K562 (cell line): ENCODE measurements around the gene PAPSS2. TPM values are rescaled to one million over a fixed set of nuclear protein-coding genes. Genes with fewer than 3 reads are reported as not detected.

Experiments used
- ATAC-seq: fragments of 200-7000 bp; cut with Tn5 transposase; 3 replicates; pipeline ENCODE4 v1.9.1; 2020; ENCODE audit warnings: moderate library complexity
- BruUV-seq: library from RNA; stranded (reverse); fragments of 400-500 nt; replicated peaks from 2 replicates; lab custom pipeline; 2021; lab: Mats Ljungman, UMichigan
- CTCF ChIA-PET: fragments of 300-600 bp; formaldehyde crosslinking; extraction: SDS; loops from one replicate; lab custom pipeline; 2021; ENCODE audit warnings: low intra/inter-chr PET ratio; lab: Yijun Ruan, JAX
- POLR2A ChIA-PET: fragments of 300-600, 350-650 bp; sonication (Branson Sonifier 250); formaldehyde crosslinking; extraction: SDS; loops from one replicate; lab custom pipeline; 2021; ENCODE audit warnings: antibody characterized with exemption, inconsistent platforms; lab: Yijun Ruan, JAX
- DNase-seq, 4 experiments: peaks; one replicate each; pipeline versions ENCODE4 v3.0.0 to v3.0.0-alpha.2; 2011 to 2018; ENCODE audit warnings: low spot score in 3 of 4, mixed read lengths in 3 of 4; ENCODE audit errors: extremely low read depth in 1 of 4
- FAIRE-seq: peaks from 2 replicates; lab custom pipeline; 2011; peaks lifted over from hg19 to GRCh38; lab: Jason Lieb, UNC
- H2AFZ ChIP-seq: 2 replicates; pipeline ENCODE4 v1.6.0; 2011; ENCODE audit warnings: low read depth, low read length, control low read depth, inconsistent platforms
- H3K27ac ChIP-seq: fragments of 200-600 bp; 3 replicates; pipeline ENCODE4 v1.8.0; 2011; ENCODE audit warnings: low read depth, mild to moderate bottlenecking, control low read depth, inconsistent platforms, low read length, moderate library complexity, mixed read lengths; ENCODE audit errors: extremely low read depth
- H3K27me3 ChIP-seq, 2 experiments: fragments of 300-600 bp in 1 of 2; 2 replicates in 1 of 2; 3 replicates in 1 of 2; pipeline versions ENCODE4 v1.6.0 to v1.8.0; 2011; ENCODE audit warnings: inconsistent platforms in 2 of 2, low read length in 2 of 2, mild to moderate bottlenecking in 1 of 2, mixed read lengths in 1 of 2, moderate library complexity in 1 of 2; ENCODE audit not compliant: control insufficient read depth in 2 of 2, insufficient read depth in 2 of 2
- H3K36me3 ChIP-seq: fragments of 300-600 bp; 3 replicates; pipeline ENCODE4 v1.8.0; 2011; ENCODE audit warnings: mild to moderate bottlenecking, low read length, inconsistent platforms; ENCODE audit not compliant: control insufficient read depth, insufficient read depth
- H3K4me1 ChIP-seq, 2 experiments: fragments of 200-600 bp in 1 of 2; replicated peaks in 1 of 2; 2 replicates in 1 of 2; 3 replicates in 1 of 2; pipeline versions ENCODE4 v1.5.1 to v1.8.0; 2011; ENCODE audit warnings: inconsistent platforms in 2 of 2, low read length in 2 of 2, mild to moderate bottlenecking in 1 of 2, mixed read lengths in 1 of 2, moderate library complexity in 1 of 2; ENCODE audit not compliant: control insufficient read depth in 2 of 2, insufficient read depth in 2 of 2
- H3K4me2 ChIP-seq: 2 replicates; pipeline ENCODE4 v1.6.1; 2011; ENCODE audit warnings: low read length, control low read depth, inconsistent platforms, mixed read lengths; ENCODE audit not compliant: insufficient read depth
- H3K4me3 ChIP-seq: fragments of 200-600 bp; sonication (generic), shearing (Covaris generic); 2 replicates; pipeline ENCODE4 v1.5.1; 2016; ENCODE audit warnings: control low read depth, inconsistent platforms
- H3K79me2 ChIP-seq: fragments of 200-600 bp; 3 replicates; pipeline ENCODE4 v1.8.0; 2011; ENCODE audit warnings: low read length, inconsistent platforms; ENCODE audit not compliant: control insufficient read depth, insufficient read depth
- H3K9ac ChIP-seq, 2 experiments: 2 replicates each; pipeline versions ENCODE4 v1.6.0 to v1.6.1; 2011; ENCODE audit warnings: low read depth in 2 of 2, low read length in 2 of 2, control low read depth in 1 of 2, inconsistent platforms in 1 of 2, mild to moderate bottlenecking in 1 of 2, mixed read lengths in 1 of 2; ENCODE audit not compliant: insufficient read depth in 1 of 2
- H3K9me1 ChIP-seq: one replicate; pipeline ENCODE4 v1.6.0; 2011; ENCODE audit warnings: inconsistent platforms, mild to moderate bottlenecking, low read length, moderate library complexity; ENCODE audit not compliant: control insufficient read depth, insufficient read depth
- H3K9me3 ChIP-seq: replicated peaks from 2 replicates; pipeline ENCODE4 v1.5.1; 2011; ENCODE audit warnings: low read depth, low read length, inconsistent platforms; ENCODE audit not compliant: control insufficient read depth, insufficient read depth
- H4K20me1 ChIP-seq: replicated peaks from 2 replicates; pipeline ENCODE4 v1.6.1; 2011; ENCODE audit warnings: low read length, inconsistent platforms, mixed read lengths; ENCODE audit not compliant: control insufficient read depth, insufficient read depth
- CBX1 ChIP-seq: sonication (generic); IDR thresholded peaks from 2 replicates; pipeline ENCODE4 v1.6.1; 2016; ENCODE audit warnings: antibody characterized with exemption, low read depth, mild to moderate bottlenecking
- CEBPG ChIP-seq, 3 experiments: fragments of 200-800 bp in 1 of 3; sonication (Bioruptor generic) in 1 of 3; sonication (generic) in 1 of 3; formaldehyde crosslinking in 1 of 3; IDR thresholded peaks in 2 of 3; conservative IDR thresholded peaks in 1 of 3; 2 replicates each; pipeline versions ENCODE4 v1.6.1 to v1.8.0; 2016 to 2022; ENCODE audit warnings: missing compliant biosample characterization in 2 of 3, missing genetic modification characterization in 2 of 3, mild to moderate bottlenecking in 1 of 3, missing genetic modification reagents in 1 of 3
- FOXJ2 ChIP-seq: fragments of 200-800 bp; sonication (Bioruptor generic); IDR thresholded peaks from 2 replicates; pipeline ENCODE4 v1.6.1; 2016; ENCODE audit warnings: missing genetic modification characterization, missing compliant biosample characterization
- MEIS2 ChIP-seq: fragments of 450-650 bp; IDR thresholded peaks from 2 replicates; pipeline ENCODE4 v1.6.1; 2014; ENCODE audit warnings: mild to moderate bottlenecking; ENCODE audit not compliant: partially characterized antibody
- PATZ1 ChIP-seq: fragments of 250-450 bp; sonication (Bioruptor Pico); IDR thresholded peaks from 2 replicates; pipeline ENCODE4 v1.5.0; 2020; ENCODE audit warnings: mild to moderate bottlenecking, borderline replicate concordance
- SLC30A9 ChIP-seq: fragments of 250-450 bp; sonication (Bioruptor Pico); IDR thresholded peaks from 2 replicates; pipeline ENCODE4 v1.8.0; 2022; ENCODE audit warnings: mild to moderate bottlenecking, moderate library complexity
- WGBS: fragments of 100-300 bp; shearing (Covaris generic); methylation state at CpG from one replicate; pipeline ENCODE4 v1.1.6; 2016; ENCODE audit warnings: low coverage, mixed read lengths; ENCODE audit not compliant: insufficient coverage; ENCODE audit errors: missing lambda C conversion rate; 5-methylcytosine and 5-hydroxymethylcytosine counted together
- in situ Hi-C: fragments of 300-500 bp; cut with MboI; formaldehyde crosslinking; loops from 4 replicates; pipeline ENCODE4 v1.15.0; 2018; ENCODE audit warnings: inconsistent platforms, mixed read lengths
- intact Hi-C: fragments of 100-400 bp; cut with micrococcal nuclease; formaldehyde crosslinking; loops from 2 replicates; pipeline ENCODE4 v1.14.2; 2022
- polyA plus RNA-seq, 8 experiments: library from polyadenylated mRNA; depleted of rRNA in 4 of 8; stranded (reverse) in 5 of 8; unstranded in 3 of 8; fragments of >200 nt; fragmentation: Nextera tagmentation in 2 of 8; fragmentation: Illumina TruSeq in 1 of 8; extraction: Ambion mirVana in 2 of 8; extraction: Trizol in 1 of 8; gene quantifications; 2 replicates each; pipeline versions ENCODE4 v1.2.1 to v1.2.3, GENCODE V29; 2011 to 2014; ENCODE audit warnings: inconsistent platforms in 1 of 8, missing spikeins in 1 of 8
- total RNA-seq, 7 experiments: library from RNA; depleted of rRNA in 6 of 7; stranded (reverse); fragments of >200 nt in 6 of 7; fragmentation: Illumina TruSeq in 2 of 7; extraction: Trizol in 2 of 7; gene quantifications; 2 replicates each; pipeline versions ENCODE4 v1.2.1 to v1.2.3, GENCODE V29; 2011 to 2021; ENCODE audit warnings: low replicate concordance in 1 of 7

PAPSS2 gene
- total and polyA plus RNA-seq, 9 of the 15 experiments (the other 6 are each of a cell fraction or from before 2014, with no cell fraction given), result 0.01 to 0.29 TPM; not detected in 7

- no peak overlapping the region for H2AFZ ChIP-seq
- no peaks in the 10 kb centered on the region for H3K79me2 ChIP-seq
- ATAC-seq (no peak), FAIRE-seq (no peak), DNase-seq (no peak)
- H3K4me3 ChIP-seq, result no peak overlapping the region
- intact Hi-C loops, result loop anchor here (10.0 kb wide), 1 partner anchor 205 kb away; no protein-coding TSS in a partner anchor
- CTCF ChIA-PET, result no interaction called here
- peaks cover 0 to 2% of the 10 kb centered on the region in 2 experiments; a peak in 3 of 5 replicates for H3K27me3 ChIP-seq
- POLR2A ChIA-PET, result no interaction called here
- TF ChIP-seq CBX1 (no peak), SLC30A9 (CRISPR knock-in tag) (no peak)
- H3K36me3 ChIP-seq, result no peaks in the 10 kb centered on the region
- H3K9ac ChIP-seq, result no peak overlapping the region
- H3K4me1 ChIP-seq, result no peaks in the 10 kb centered on the region; a peak in 1 of 5 replicates
- no peak overlapping the region for H3K4me2 ChIP-seq
- H3K27ac ChIP-seq, result no peak overlapping the region
- no peaks in the 10 kb centered on the region for H3K9me1 ChIP-seq
- no peaks in the 10 kb centered on the region for H3K9me3 ChIP-seq
- WGBS, result 0% methylated on average over 4 of the region's 4 CpGs
- in situ Hi-C loops, result no loop called here
- no peaks in the 10 kb centered on the region for H4K20me1 ChIP-seq
- BruUV-seq, result no TSS peak
These were observed 80.0 kb downstream of the PAPSS2 start for GRCh38 chr10:87739703-87740102.

GRCh38 chr10:87740254-87740655, 80.6 kb downstream of the PAPSS2 start:
- Histone ChIP-seq H3K36me3 (no peaks in the 10 kb centered on the region), H3K27ac (no peak overlapping the region), H3K4me1 (no peaks in the 10 kb centered on the region; a peak in 1 of 5 replicates), H3K4me3 (no peak overlapping the region), H3K4me2 (no peak overlapping the region), H3K27me3 (peaks cover 0 to 2% of the 10 kb centered on the region in 2 experiments; a peak in 3 of 5 replicates), H3K9me3 (no peaks in the 10 kb centered on the region), H3K9me1 (no peaks in the 10 kb centered on the region), H4K20me1 (no peaks in the 10 kb centered on the region), H2AFZ (no peak overlapping the region), H3K79me2 (no peaks in the 10 kb centered on the region), H3K9ac (no peak overlapping the region)
- BruUV-seq, result no TSS peak
- in situ Hi-C loops (no loop called here), intact Hi-C loops (no loop called here)
- ATAC-seq (no peak), FAIRE-seq (no peak), DNase-seq (no peak)
- CTCF ChIA-PET, result no interaction called here
- TF ChIP-seq MEIS2, result no peak
- no peak for TF ChIP-seq CEBPG (CRISPR knock-in tag; IDR thresholded peaks at IDR 0.05)
- TF ChIP-seq CEBPG (tag; conservative IDR thresholded peaks at IDR 0.05 in 1 of 2, IDR thresholded peaks at IDR 0.05 in 1 of 2), result 0 out of 4 replicates have a peak, but pooled peaks of 1 of the 2 experiments have one; percentile 19
- TF ChIP-seq FOXJ2, result no peak
- TF ChIP-seq PATZ1 (CRISPR knock-in tag), result no peak
- POLR2A ChIA-PET, result no interaction called here
